Measurements from ENCODE around the gene SYNPO. TPM values are rescaled to one million over a fixed set of nuclear protein-coding genes. Genes with fewer than 3 reads are reported as not detected.

The SYNPO gene
- total RNA-seq, 2 donors from 2014 or later: 4.2 to 4.5 TPM

DNA sequence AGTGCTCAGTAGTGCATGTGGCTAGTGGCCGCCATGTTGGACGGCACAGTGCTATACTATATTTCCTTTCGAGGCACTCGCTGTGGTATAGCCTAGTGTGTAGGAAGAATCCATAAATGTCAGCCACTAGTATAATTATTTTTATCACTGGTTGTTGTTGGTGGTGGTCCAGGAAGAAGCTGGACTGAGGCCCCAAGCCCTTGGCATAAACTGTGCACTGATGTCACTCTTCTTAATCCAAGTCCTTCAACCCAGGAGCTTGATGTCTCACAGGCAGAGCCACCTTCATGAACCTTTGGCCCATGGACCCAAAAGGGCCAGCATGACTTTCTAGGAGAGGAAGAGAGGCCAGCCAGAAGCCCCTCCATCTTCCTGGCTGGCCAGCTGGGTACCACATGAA, 32.5 kb upstream of the SYNPO start:
- Histone ChIP-seq H3K27ac (ENCODE audit: low read depth, low read length) (no peak overlapping the region), H3K9me3 (ENCODE audit: control insufficient read depth, low read length) (no peaks in the 10 kb centered on the region), H3K9ac (ENCODE audit: extremely low read depth, low read length, poor library complexity, severe bottlenecking) (no peak overlapping the region), H3K36me3 (ENCODE audit: control insufficient read depth, insufficient read depth, low read length) (no peaks in the 10 kb centered on the region), H3K4me3 (ENCODE audit: low read length) (no peak overlapping the region), H3K4me1 (ENCODE audit: control insufficient read depth, insufficient read depth, low read length) (peaks cover 10% of the 10 kb centered on the region), H3K27me3 (ENCODE audit: control insufficient read depth, insufficient read depth, low read length, poor library complexity, severe bottlenecking) (no peaks in the 10 kb centered on the region)
- H3K9me3 Mint-ChIP-seq: no peaks in the 10 kb centered on the region
- peaks cover 50% of the 10 kb centered on the region for H3K4me1 Mint-ChIP-seq
- no peaks in the 10 kb centered on the region for H3K36me3 Mint-ChIP-seq (ENCODE audit: low read depth)
- no peak for DNase-seq
- H3K4me3 Mint-ChIP-seq: no peak overlapping the region
- 90 to 100% methylated on average over 3 to 4 of the region's 4 CpGs for WGBS, 2 experiments (ENCODE audit: insufficient coverage in 1 of 2, insufficient read length in 1 of 2)
- H3K27ac Mint-ChIP-seq: no peak overlapping the region
- TF ChIP-seq, protein P1, sequence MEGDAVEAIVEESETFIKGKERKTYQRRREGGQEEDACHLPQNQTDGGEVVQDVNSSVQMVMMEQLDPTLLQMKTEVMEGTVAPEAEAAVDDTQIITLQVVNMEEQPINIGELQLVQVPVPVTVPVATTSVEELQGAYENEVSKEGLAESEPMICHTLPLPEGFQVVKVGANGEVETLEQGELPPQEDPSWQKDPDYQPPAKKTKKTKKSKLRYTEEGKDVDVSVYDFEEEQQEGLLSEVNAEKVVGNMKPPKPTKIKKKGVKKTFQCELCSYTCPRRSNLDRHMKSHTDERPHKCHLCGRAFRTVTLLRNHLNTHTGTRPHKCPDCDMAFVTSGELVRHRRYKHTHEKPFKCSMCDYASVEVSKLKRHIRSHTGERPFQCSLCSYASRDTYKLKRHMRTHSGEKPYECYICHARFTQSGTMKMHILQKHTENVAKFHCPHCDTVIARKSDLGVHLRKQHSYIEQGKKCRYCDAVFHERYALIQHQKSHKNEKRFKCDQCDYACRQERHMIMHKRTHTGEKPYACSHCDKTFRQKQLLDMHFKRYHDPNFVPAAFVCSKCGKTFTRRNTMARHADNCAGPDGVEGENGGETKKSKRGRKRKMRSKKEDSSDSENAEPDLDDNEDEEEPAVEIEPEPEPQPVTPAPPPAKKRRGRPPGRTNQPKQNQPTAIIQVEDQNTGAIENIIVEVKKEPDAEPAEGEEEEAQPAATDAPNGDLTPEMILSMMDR (conservative IDR thresholded peaks at IDR 0.05): no peak
- H3K27me3 Mint-ChIP-seq (ENCODE audit: insufficient read depth): peaks cover 4% of the 10 kb centered on the region

- 79 to 100% methylated on average over 2 to 5 of the region's 5 CpGs for WGBS, 2 experiments (ENCODE audit: insufficient coverage in 1 of 2, insufficient read length in 1 of 2)
Measured at GRCh38 chr5:150608991-150609390, 31.5 kb upstream of the SYNPO start.

DNA sequence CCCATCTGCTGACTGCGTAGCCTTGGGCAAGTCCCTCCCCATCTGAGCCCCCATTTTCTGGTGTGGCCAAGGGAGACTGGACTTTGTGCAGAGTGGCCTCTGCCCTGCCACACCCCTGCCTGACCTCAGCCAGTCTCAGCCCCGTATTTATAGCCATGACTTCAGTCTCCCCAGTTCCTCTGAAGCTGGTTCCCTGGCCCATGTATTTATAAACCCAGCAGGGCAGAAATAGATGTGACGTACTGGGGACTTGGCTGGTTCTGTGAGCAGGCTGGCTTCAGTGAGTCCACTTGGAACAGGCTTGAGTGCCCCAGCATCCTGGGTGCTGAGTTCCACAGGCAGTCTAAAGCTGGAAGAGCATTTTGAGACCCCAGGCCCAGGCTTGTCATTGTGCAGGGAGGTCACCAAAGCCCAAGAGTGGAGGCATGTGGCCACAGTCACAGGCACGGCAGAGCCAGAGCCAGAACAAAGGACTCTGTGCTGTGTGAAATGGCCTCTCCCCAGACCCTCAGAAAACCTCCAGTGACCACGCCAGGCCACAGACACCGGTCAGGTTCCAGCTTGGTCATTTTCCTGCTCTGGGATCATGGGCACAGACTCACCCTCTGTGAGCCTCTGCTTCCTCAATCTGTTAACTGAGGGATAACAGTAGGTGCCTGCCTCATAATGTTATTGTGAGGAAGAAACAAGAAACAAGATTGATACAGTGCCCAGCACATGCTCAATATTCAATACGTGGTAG, 30.4 kb upstream of the SYNPO start:
- WGBS, 2 experiments (ENCODE audit: insufficient coverage in 1 of 2, insufficient read length in 1 of 2): 91 to 92% methylated on average over 6 to 7 of the region's 7 CpGs
- H3K36me3 Mint-ChIP-seq (ENCODE audit: low read depth): no peaks in the 10 kb centered on the region
- peaks cover 20% of the 10 kb centered on the region for H3K4me1 ChIP-seq (ENCODE audit: control insufficient read depth, insufficient read depth, low read length)
- H3K4me3 ChIP-seq (ENCODE audit: low read length): no peak overlapping the region
- TF ChIP-seq, protein P1 (conservative IDR thresholded peaks at IDR 0.05): no peak
- DNase-seq: no peak
- H3K9ac ChIP-seq (ENCODE audit: extremely low read depth, low read length, poor library complexity, severe bottlenecking): no peak overlapping the region
- H3K27ac Mint-ChIP-seq: no peak overlapping the region
- peaks cover 4% of the 10 kb centered on the region for H3K27me3 Mint-ChIP-seq (ENCODE audit: insufficient read depth)
- no peaks in the 10 kb centered on the region for H3K27me3 ChIP-seq (ENCODE audit: control insufficient read depth, insufficient read depth, low read length, poor library complexity, severe bottlenecking)
- no peaks in the 10 kb centered on the region for H3K9me3 Mint-ChIP-seq
- no peaks in the 10 kb centered on the region for H3K9me3 ChIP-seq (ENCODE audit: control insufficient read depth, low read length)
- H3K36me3 ChIP-seq (ENCODE audit: control insufficient read depth, insufficient read depth, low read length): no peaks in the 10 kb centered on the region
- no peak overlapping the region for H3K27ac ChIP-seq (ENCODE audit: low read depth, low read length)
- no peak overlapping the region for H3K4me3 Mint-ChIP-seq
- H3K4me1 Mint-ChIP-seq: peaks cover 49% of the 10 kb centered on the region

More at GRCh38 chr5:150608991-150609390, 31.5 kb upstream of the SYNPO start:
- Histone ChIP-seq H3K9ac (ENCODE audit: extremely low read depth, low read length, poor library complexity, severe bottlenecking) (no peak overlapping the region), H3K27me3 (ENCODE audit: control insufficient read depth, insufficient read depth, low read length, poor library complexity, severe bottlenecking) (no peaks in the 10 kb centered on the region), H3K36me3 (ENCODE audit: control insufficient read depth, insufficient read depth, low read length) (no peaks in the 10 kb centered on the region), H3K27ac (ENCODE audit: low read depth, low read length) (no peak overlapping the region), H3K4me3 (ENCODE audit: low read length) (no peak overlapping the region), H3K4me1 (ENCODE audit: control insufficient read depth, insufficient read depth, low read length) (peaks cover 15% of the 10 kb centered on the region), H3K9me3 (ENCODE audit: control insufficient read depth, low read length) (no peaks in the 10 kb centered on the region)
- TF ChIP-seq, protein P1 (conservative IDR thresholded peaks at IDR 0.05): no peak
- Mint-ChIP-seq H3K4me3 (no peak overlapping the region), H3K4me1 (peaks cover 56% of the 10 kb centered on the region), H3K27me3 (ENCODE audit: insufficient read depth) (peaks cover 4% of the 10 kb centered on the region), H3K36me3 (ENCODE audit: low read depth) (no peaks in the 10 kb centered on the region), H3K27ac (no peak overlapping the region), H3K9me3 (no peaks in the 10 kb centered on the region)
- DNase-seq: no peak
